GM21786 (cell line): ENCODE data around the gene ACSS3.

Source experiments
- ATAC-seq: cut with Tn5 transposase; IDR thresholded peaks from one replicate; pipeline ENCODE4 v1.9.1; 2021; ENCODE audit not compliant: unreplicated experiment

Gene ACSS3

DNA sequence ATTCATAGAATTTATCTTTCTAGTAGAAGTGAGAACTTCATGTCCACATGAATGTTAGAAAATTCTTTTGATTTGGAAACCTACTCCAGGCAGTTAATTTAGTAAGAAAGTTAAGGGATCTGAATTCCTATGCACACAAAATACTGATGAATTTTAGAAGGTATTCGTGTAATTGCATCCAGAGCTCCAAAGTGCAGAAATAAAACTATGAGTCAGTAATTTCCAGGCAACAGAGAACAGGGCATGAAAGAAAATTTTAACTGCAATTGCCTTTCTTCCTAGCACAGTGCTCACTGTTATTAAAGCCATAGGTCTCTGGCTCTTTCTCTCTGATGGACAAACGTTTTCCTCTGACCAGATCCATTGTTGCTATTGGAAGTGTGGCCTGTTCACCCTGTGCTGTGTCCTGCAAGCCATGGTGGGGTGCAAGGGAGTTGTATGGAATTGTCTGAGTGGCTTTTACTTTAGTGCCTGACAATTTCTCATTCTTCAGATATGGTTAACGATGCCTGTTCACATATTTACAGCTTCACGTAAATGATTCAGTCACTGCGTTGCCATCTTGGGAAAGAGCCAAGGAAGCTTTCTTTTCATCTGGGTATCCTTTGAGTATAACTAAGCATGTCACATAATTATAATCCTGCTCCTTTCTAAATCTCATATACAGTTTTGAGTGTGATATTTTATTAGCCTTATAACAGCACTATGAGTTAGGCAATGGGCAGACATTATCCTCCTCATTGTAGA, 145.1 kb downstream of the ACSS3 start:
- no peak for ATAC-seq

DNA sequence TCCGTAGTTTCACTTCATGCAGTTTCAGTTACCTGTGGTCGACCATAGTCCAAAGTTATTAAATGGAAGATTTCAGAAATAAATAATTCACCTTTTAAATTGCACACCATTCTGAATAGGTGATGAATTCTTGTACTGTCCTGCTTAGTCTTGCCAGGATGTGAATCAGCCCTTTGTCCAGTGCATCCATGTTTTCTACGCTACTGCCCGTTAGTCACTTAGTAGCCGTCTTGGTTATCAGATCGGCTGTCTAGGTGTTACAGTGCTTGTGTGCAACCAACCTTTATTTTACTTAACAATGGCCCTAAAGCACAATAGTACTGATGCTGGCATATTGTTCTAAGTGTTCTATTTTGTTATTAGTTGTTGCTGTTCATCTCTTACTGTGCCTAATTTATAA, 146.7 kb downstream of the ACSS3 start:
- no peak for ATAC-seq

DNA sequence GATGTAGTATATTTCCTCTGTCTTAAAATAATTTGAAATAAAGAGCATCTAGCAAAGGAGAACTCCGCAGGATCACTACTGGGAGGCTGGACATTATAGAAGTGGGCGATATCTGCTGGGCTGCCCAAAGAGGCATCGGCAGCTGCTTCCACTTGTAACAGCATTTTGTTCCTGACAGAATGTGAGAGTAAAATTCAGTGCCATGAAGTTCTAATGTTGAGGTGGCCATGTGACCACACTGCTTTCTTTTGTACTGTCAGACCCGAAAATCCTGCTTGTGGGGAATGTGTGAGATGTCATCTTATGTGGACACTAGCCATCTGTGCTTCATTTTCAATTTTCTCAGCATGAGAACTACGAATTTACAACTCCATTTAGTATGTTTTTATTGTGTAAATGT, 151.9 kb downstream of the ACSS3 start:
- ATAC-seq, result no peak

DNA sequence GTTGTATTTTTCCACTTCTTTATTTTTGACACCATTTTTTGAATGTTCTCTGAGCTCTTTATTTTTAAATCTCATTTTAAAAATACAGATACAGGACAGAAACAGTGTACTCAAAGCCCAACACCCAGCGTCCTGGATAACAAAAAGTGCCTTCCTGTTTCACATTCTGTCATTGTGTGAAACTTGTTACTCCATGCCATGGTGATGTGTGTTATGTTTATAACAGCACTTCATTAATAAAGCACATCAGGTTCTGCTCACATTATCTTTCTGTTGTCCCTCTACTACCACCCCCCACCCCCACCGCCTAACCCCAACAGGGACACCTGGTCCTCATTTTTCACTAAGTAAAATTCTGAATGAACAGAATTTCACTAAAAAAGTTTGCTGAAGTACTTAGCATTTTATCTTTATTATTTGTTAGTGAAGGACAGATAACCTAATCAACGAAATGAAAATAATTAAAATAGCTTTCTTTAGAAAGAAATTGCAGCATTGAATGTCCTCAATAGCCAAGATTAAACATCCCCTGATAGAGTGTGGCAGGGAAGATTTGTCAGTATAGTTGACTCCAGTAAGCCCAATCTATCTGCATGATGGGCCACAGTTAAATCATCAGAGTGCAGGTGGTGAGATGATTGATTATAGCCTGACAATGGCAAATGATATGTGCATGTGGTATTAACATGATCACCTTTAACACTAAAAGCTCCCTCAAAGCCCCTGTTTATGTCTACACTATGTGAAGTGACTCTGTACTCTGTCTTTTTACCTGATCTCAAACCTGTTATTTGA, 153.9 kb downstream of the ACSS3 start:
- ATAC-seq, result no peak

DNA sequence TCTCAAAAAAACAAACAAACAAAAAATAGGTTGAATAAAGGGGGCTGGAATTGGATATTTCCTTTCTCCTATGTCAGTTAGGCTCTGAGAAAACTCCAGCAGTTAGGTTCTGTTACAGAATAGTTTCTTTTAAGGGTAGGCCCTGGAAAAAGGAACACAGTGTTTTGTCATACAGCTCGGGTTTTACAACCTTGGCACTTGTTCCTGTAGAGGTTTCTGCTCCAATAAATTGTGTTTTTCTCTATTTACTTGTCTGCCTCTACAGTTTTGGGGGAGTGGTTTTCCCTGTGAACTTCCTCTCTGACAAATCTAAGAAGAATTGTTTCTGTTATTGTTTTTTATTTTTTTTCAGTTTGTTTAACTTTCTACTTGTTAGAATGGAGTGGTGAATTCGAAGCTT, 167.6 kb downstream of the ACSS3 start:
- ATAC-seq, result no peak

DNA sequence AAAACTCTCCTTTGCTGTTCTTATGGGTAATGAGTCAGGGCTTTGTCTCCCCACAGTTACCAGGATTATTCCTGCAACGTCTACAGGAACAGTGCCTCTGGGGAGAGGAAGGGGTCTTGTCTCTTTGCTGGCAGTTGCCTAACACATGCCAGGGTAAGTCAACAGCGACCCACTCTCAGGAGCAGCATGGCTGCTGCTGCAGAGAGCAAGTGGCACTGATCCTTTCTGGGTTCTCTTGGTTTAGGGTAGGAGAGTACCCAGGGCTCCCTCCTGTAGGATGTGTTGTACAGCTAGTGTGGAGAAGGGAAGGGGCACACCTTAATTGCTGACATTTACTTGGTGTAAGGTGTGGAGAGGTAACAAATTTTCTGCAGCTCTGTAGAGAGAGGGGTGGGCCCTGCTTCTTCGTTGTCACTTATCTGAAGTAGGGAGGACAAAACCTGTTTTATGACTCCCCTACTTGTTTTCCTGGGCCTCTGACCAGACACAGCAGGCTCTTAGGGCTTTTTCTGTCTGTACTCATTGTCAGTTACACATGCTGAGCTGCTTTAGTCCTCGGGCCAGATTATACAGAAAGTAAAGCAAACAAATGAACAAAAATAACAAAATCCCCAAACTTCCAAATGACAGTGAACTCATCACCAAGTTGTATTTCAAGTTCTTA, 168.2 kb downstream of the ACSS3 start:
- no peak for ATAC-seq

DNA sequence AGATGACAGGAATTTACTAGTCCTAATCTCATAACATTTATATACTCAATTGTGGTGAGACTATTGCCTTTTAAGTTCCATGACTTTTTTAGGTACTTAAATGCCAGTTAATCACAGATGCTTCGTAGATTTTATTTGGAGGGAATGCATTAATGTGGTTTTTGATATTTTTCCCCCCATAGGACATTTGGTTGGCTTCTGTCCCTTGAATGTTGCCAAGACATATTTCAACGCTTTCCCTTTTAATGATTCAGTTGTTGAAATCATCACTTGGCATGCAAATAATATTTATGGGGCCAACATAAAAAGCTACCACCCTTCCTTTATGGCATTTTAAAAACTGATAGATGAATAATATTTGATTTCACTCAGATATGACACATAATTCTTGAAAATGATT, 172.1 kb downstream of the ACSS3 start:
- no peak for ATAC-seq

DNA sequence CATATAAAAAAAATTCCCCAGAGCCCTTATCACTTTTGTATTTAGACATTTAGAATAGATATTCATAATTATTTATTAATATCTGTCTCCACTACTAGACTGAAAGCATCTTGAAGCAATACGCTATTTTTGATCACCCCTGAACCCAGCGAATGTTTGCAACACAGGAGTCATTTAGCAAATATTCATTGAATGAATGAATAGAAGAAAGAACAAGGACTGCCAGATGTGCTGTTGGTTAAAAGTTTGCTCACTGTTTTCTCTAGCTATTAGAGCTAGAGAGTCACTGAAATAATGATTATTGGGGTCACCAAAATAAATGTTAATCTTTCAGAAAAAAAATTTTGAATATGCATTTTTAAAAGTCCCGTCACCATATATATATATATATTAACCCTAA, 174.3 kb downstream of the ACSS3 start:
- ATAC-seq, result no peak

DNA sequence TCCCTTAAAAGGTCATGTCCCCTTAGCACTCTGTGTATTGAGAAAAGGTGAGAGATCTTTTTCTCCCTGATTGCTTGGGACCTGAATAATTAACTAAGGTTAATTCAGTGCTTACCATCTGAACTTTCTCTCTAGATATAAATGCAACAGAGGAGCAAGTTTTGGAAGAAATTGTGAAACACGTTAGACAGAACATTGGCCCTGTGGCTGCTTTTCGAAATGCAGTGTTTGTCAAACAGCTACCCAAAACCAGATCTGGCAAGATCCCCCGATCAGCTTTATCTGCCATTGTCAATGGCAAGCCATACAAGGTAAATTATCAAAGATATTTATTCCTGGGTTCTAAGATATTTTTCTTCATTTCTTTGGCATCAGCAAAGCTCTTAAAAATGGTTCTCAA, 175.5 kb downstream of the ACSS3 start:
- no peak for ATAC-seq

DNA sequence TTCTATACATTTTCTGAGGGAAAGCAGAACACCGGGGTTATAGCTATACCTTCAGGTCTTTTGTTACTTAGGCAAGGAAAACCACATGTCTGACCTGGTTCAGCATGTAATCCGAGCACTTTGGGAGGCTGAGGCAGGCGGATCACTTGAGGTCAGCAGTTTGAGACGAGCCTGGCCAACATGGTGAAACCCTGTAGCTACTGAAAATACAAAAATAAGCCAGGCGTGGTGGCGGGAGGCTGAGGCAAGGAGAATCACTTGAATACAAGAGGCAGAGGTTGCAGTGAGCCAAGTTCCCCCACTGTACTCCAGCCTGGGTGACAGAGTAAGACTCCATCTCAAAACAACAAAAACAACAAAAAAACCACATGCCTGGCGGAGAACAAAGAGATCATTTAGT, 177.6 kb downstream of the ACSS3 start:
- ATAC-seq, result no peak

DNA sequence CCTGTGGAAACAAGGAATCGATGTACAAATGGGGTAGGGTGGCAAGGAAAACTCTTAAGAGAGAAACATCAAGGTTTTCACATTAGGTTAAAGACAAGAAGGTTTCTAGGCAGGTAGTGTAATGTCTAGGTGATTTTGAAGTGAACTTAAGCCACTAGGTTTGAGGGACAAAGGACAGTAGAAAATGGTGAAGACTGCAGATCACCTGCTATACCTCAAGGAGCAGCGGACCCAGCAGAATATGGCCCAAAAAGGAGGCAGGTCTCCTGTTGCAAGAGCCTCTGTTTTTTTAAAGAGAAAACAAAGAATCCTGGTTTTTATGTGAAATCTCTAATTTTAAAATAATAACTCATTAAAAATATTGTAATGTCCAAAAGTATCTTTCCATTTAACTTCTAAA, 178.1 kb downstream of the ACSS3 start:
- no peak for ATAC-seq

DNA sequence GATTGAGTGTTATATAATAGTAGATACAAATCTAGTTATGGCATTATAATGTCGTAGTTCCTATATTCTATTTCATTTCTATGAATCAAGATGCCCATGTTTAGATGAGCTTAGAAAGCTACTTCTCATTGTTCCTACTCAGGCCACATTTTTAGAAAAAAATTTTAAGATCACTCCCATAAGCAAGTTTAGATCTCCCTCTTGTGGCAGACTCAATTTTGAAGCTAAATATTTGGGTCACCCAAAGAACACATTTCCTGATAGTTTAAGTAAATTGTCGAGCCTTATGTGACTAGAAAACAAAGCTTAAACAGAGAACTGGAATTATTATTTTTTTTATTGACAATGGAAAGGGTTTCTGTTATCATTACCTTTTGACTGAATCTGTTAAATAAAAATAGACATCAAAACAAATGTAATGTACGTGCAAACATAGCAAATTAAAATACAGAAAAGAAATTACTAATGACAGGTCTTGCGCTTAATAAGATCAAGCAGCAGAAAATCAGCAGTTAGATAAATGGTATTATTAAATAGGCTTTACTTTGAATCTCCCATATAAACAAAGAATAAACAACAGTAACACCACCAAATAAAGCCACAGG, 180.2 kb downstream of the ACSS3 start:
- ATAC-seq, result no peak

DNA sequence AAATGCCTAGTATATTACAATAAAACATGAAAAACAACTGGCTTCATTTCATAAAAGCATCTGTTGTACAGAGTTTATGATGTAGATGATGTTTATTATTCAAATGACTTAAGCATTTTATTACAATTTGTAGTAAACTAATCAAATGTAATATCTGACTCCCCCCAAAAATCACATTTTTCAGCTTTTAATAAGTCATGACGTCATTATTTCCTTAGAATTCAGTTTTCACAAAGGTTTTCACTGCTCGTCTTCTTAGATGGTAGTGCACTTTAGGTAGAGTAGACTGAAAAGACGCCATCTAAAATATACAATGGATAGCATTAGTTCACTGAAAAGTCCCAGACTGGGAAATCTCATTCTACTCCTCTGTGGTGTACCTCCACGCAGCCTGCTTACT, 181.5 kb downstream of the ACSS3 start:
- no peak for ATAC-seq

DNA sequence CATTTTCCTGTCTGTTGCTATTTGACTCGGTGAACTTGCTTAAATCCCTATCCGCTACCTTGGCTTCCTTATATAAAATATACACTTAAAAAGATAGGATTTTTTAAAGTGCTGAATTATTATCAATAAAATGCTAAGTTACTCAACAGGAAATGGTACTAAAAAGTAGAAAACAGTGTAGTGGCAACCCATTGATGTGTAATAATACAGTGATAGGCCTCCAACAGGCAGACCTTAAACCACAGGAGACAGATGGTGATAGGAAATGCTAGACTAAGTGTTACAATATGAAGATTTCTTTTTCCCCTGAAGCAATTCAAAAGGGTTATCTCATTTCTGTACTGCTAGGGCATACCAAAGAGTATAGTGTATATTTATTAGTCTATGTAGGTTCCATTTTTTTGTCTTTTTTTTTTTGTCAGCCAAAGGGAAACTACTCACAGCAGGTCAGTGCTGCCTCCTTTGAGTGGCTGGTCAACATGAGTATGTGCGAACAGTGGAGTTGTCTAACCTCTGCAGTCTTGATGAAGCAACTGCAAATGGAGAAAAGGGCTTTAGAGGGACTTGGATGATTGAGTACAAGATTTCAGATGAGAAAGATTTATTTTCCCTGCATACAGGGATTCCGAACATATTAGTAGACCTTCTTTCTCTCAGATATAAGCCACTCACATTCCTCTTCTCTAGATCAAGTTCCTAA, 183.8 kb downstream of the ACSS3 start:
- no peak for ATAC-seq

DNA sequence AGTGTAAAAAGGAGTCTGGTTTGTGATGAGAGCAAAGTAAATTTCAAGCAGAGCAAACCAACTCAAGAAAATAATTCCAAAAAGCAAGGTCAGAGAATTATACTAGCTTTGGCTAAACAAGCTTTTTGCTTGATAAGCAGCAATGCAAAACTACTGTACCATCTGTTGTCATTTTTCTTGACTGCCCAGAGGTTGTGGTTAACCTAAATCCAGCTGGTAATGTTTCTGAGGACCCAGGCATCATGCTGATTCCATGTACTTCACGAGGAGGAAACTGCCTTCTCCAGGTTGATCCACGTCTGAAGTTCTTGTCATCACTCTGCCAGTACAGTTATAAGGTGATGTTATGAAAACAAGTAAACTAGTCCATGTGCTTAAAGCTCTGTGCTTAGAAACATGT, 185.2 kb downstream of the ACSS3 start:
- ATAC-seq, result no peak

DNA sequence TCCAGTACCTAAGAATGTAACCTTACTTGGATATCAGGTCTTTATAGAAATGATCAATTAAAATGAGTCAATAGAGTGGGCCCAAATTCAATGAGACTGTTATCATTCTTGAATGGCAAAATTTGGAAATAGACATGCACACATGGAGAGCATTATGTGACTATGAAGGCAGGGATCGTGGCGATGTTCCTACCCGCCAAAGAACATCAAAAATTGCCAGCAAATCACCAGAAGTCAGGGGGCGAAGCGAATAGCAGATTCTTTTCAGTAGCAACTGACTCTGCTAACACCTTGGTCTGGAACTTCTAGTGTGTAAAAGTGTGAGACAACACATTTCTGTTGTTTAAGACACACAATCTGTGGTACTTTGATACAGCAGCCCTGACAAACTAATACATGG, 192.5 kb downstream of the ACSS3 start:
- no peak for ATAC-seq

DNA sequence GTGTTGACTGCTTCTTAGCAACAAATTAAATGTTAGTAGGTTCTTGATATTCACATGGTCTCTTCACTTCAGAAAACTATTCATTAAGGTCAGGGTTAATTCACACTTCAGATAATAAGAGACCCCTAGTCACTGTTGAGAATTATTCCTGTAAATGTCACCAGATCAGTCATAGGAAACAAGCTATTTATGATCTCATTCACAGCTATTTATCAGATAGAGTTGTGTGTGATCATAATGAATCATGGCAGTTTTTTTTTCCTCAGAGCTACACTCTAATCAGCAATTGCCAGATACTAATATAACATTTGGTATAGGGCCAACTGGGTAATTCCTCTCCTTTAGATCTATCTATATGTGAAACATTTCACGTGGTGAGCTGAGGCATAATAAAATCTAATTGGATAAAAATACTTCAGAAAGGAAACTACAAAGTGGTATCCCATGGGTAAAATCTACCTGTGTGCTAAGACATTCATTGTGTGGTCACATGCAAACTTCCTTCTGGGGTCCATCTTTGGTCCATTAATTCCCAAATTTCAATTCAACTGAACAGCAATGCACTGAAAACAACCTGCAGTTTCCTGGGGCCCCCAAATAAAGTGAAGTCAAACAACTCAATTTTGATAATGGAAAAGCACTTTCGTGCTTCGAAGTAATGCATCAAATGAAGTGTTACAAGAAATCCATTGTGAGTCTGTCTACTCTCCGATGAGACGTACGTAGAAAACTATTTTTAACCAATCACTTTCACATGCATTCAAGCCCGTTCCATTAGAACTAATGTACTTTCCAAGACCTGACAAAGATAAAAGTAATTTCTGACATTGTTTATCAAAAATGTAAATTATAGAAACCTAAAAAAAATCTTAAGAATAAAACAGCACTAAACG, 197.0 kb downstream of the ACSS3 start:
- no peak for ATAC-seq

DNA sequence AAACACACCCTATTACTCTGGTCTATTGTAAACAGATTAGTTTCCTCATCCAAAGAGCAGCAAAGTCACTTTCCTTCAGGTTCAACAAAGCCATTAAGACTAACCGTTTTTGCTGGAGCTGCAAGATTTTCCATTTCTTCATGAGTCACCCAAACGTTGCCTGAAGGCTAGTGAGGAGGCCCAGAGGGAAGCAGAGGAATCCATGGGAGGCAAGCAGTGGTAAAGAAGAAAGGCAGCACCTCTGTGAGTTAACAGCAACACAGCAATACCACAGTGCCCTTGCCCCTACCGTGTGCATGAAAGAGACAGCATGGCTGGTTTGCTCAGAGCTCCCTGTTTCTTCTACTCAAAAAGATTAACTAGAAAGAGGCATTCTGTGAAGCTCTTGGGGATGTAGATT, 206.3 kb downstream of the ACSS3 start:
- no peak for ATAC-seq

DNA sequence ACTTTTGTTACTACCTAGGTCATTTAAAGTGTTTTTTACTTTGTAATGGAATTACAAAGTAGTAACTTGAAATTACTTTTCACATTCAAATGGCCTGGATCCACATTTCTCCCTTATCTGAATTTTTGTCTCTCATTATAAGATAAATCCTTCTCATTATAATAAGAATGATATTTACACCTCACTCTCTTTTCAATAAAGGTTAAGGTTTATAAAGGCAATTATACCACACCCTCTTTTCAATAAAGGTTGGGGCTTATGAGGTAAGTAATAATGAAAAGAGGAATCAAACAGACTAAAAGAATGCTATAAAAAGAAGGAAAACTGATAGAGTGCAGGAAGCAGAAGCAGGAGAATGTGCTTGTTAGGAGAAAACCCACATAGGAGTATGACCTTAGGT, 210.8 kb downstream of the ACSS3 start:
- ATAC-seq, result no peak
